ENCODE measurements around the gene GAB2. TPM values are rescaled to one million over a fixed set of nuclear protein-coding genes. Genes with fewer than 3 reads are reported as not detected.

Gene GAB2
- total RNA-seq, 1 experiment from 2014 or later: 10.6 TPM

DNA sequence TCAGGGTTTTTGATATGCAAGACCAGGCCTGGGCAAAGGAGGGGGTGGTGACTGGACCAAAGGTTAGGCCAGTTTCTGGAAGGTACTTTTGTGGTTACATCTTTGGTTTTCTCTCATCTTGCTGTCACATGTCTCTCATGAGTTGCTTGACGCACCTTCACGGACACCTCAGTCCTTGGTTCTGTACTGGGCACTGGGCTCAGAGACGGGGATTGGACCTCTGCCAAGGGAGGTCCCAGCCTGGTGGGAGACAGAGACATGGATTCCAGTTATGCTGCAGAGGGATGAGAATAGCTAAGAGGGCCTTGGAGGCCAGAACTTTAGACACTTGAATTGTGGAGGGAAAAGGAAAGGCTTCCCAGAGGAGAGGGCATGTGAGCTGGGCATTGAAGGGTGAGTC, 227.2 kb downstream of the GAB2 start:
- Mint-ChIP-seq H3K4me1 (ENCODE audit: low read depth, unreplicated experiment) (peaks cover 60% of the 10 kb centered on the region), H3K9me3 (ENCODE audit: low read depth, unreplicated experiment) (no peaks in the 10 kb centered on the region), H3K36me3 (ENCODE audit: insufficient read depth, unreplicated experiment) (peaks cover 26% of the 10 kb centered on the region), H3K27me3 (ENCODE audit: unreplicated experiment) (no peaks in the 10 kb centered on the region), H3K27ac (ENCODE audit: unreplicated experiment) (no peak overlapping the region), H3K4me3 (ENCODE audit: low read depth, unreplicated experiment) (peak overlapping the region; percentile 99)
- BruUV-seq (replicated peaks): no TSS peak
- no peak for DNase-seq
- TF ChIP-seq, protein P1, sequence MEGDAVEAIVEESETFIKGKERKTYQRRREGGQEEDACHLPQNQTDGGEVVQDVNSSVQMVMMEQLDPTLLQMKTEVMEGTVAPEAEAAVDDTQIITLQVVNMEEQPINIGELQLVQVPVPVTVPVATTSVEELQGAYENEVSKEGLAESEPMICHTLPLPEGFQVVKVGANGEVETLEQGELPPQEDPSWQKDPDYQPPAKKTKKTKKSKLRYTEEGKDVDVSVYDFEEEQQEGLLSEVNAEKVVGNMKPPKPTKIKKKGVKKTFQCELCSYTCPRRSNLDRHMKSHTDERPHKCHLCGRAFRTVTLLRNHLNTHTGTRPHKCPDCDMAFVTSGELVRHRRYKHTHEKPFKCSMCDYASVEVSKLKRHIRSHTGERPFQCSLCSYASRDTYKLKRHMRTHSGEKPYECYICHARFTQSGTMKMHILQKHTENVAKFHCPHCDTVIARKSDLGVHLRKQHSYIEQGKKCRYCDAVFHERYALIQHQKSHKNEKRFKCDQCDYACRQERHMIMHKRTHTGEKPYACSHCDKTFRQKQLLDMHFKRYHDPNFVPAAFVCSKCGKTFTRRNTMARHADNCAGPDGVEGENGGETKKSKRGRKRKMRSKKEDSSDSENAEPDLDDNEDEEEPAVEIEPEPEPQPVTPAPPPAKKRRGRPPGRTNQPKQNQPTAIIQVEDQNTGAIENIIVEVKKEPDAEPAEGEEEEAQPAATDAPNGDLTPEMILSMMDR (IDR thresholded peaks at IDR 0.05; ENCODE audit: unreplicated experiment): no peak
- CTCF ChIA-PET: no interaction called here
- intact Hi-C loops (cut with micrococcal nuclease; ENCODE audit: unreplicated experiment): no loop called here

DNA sequence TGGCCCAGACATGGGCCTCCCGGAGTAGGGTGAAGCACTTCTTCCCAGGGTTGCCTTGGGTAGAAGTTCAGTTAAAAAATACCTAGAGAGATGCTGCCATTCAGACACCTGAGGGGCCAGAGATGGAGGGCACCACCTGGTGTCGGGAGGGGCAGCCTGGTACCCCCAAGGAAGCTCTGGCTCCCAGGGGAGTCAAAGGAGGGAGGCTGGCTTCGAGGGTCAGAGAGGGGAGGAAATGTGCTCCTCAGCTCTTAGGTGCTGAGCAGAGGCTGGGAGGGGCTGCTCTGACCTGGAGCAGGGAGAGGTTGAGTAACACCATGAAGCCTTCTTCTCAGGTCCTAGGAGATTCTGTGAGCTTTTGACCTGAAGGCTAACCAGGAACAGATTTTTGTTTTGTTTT, 227.8 kb downstream of the GAB2 start:
- Mint-ChIP-seq H3K36me3 (ENCODE audit: insufficient read depth, unreplicated experiment) (peaks cover 26% of the 10 kb centered on the region), H3K27me3 (ENCODE audit: unreplicated experiment) (no peaks in the 10 kb centered on the region), H3K4me3 (ENCODE audit: low read depth, unreplicated experiment) (peak overlapping the region; percentile 99), H3K4me1 (ENCODE audit: low read depth, unreplicated experiment) (peaks cover 57% of the 10 kb centered on the region), H3K27ac (ENCODE audit: unreplicated experiment) (peak overlapping the region; percentile 33), H3K9me3 (ENCODE audit: low read depth, unreplicated experiment) (no peaks in the 10 kb centered on the region)
- TF ChIP-seq, protein P1 (IDR thresholded peaks at IDR 0.05; ENCODE audit: unreplicated experiment): no peak
- intact Hi-C loops (cut with micrococcal nuclease; ENCODE audit: unreplicated experiment): no loop called here
- no peak for DNase-seq
- no TSS peak for BruUV-seq (replicated peaks)
- CTCF ChIA-PET: no interaction called here

DNA sequence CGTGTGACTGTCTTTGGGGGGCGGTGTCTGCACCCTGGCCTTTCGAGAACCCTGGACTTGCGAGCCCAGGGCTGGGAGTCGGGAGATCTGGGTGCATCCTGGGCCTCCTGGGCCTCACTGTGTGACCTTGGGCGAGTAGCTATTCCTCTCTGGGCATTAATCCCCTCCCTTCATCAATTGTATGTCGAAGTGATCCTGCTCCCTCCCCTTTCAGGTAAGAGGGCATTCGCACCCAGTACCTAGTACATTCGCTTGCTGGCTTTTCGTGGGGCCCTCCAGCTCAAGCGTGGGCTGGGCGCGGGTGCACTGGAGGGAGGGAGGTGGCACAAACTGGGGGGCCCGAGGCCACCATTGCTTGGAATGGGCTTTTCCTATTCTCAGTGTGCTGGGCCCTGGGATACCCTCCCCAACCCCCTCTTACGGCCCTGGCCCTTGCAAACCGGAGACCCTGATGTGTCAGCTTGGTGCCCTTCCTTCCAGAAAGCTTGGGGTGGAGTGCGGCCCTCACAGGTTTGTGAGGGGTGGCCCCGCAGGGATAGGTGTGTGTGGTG, 228.4 kb downstream of the GAB2 start:
- DNase-seq: no peak
- Mint-ChIP-seq H3K9me3 (ENCODE audit: low read depth, unreplicated experiment) (no peaks in the 10 kb centered on the region), H3K4me1 (ENCODE audit: low read depth, unreplicated experiment) (peaks cover 51% of the 10 kb centered on the region), H3K27me3 (ENCODE audit: unreplicated experiment) (no peaks in the 10 kb centered on the region), H3K4me3 (ENCODE audit: low read depth, unreplicated experiment) (peak overlapping the region; percentile 99), H3K36me3 (ENCODE audit: insufficient read depth, unreplicated experiment) (peaks cover 26% of the 10 kb centered on the region), H3K27ac (ENCODE audit: unreplicated experiment) (peak overlapping the region; percentile 33)
- intact Hi-C loops (cut with micrococcal nuclease; ENCODE audit: unreplicated experiment): no loop called here
- CTCF ChIA-PET: no interaction called here
- BruUV-seq (replicated peaks): TSS peak; percentile 60
- TF ChIP-seq, protein P1 (IDR thresholded peaks at IDR 0.05; ENCODE audit: unreplicated experiment): no peak

DNA sequence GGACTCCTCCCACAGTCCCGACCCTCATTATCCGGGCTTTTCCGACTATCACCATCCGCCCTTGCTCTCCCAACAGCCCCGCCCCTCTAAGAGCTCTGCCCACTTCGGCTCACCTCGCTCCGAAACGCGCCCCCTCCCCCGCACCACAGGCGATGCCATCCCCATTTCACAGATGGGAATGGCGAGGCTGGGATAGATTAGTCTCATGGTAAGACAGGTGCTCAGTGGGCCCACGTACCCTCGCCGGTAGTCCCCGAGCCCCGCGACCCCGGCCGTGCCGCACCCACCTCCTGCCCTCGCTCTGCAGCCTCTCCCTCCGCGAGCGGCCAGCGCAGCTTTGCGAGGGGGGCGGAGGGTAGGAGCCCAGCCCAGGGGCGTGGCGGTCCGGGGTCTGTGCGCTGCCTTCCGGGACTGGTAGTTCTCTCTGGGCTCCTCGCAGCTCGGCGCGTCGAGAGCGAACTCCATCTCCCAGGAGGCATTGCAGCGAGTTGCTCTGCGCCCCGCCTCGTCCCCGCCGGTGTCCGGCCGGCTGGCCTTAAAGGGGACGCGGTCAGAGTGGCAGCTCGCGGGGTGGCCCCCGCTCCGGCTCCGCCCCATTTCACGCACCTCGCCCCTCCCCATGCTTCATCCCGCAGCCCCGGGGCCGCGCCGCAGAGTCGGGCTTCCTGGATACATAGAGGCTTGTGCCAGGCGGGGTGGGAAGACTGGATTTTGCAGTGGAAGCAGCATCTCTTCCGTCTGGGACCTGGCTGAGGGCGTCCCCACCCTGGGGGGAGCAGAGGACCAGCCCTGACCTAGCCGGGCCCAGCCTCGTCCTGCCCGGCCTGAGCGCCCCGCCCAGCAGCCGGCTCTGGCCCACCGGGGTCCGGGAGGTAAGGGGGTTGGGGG, 229.1 kb downstream of the GAB2 start, which contains the start of the genes KCTD21 and USP35:
KCTD21 (minus strand) TSS at position 341 of the 888 bp plus-strand sequence. CDS start 14,072 bp downstream, outside the sequence.
USP35 (plus strand) TSS at position 634 of the 888 bp plus-strand sequence. CDS start 7,327 bp downstream, outside the sequence.
- no TSS peak for BruUV-seq (replicated peaks)
- Mint-ChIP-seq H3K27me3 (ENCODE audit: unreplicated experiment) (no peaks in the 10 kb centered on the region), H3K4me3 (ENCODE audit: low read depth, unreplicated experiment) (peak within 1 kb of the TSS; percentile 99), H3K36me3 (ENCODE audit: insufficient read depth, unreplicated experiment) (peaks cover 26% of the 10 kb centered on the region), H3K27ac (ENCODE audit: unreplicated experiment) (peak within 1 kb of the TSS; percentile 73), H3K9me3 (ENCODE audit: low read depth, unreplicated experiment) (no peaks in the 10 kb centered on the region), H3K4me1 (ENCODE audit: low read depth, unreplicated experiment) (peaks cover 44% of the 10 kb centered on the region)
- intact Hi-C loops (cut with micrococcal nuclease; ENCODE audit: unreplicated experiment): no loop called here
- TF ChIP-seq, protein P1 (IDR thresholded peaks at IDR 0.05; ENCODE audit: unreplicated experiment): no peak
- CTCF ChIA-PET: interaction anchor here (0.5 to 0.7 kb wide), 6 partner anchors 40 to 1462 kb away, joined by 3 to 7 read pairs (median 3); no protein-coding TSS in a partner anchor
- peak; percentile 97 for DNase-seq

All from Calu3 (cell line).